Dedifferentiated amniotic fluid mesenchymal stem cell (primary cell): ENCODE data around the gene ALG9.
"Not testable (repeated sequence)": the region's sequence is repeated elsewhere in the genome, so short reads cannot be mapped to it uniquely, and the experiment has no call there.

Source experiments
- DNase-seq: peaks from one replicate; pipeline ENCODE4 v3.0.0-alpha.2; 2016; ENCODE audit errors: extremely low spot score

Gene ALG9

GRCh38 chr11:111870886-111871692 lies at the start of gene ALG9:
TSS of gene ALG9 (minus strand) at chr11:111871581. CDS start at chr11:111871482, 99 bp downstream.
- DNase-seq = peak; percentile 60

GRCh38 chr11:111920908-111921307 lies 49.5 kb upstream of the ALG9 start:
- no peak for DNase-seq

GRCh38 chr11:111918390-111919256 lies 47.2 kb upstream of the ALG9 start, which contains the start of gene C11orf52:
TSS of gene C11orf52 (plus strand) at chr11:111918913. CDS start at chr11:111918973, 60 bp downstream.
- no peak for DNase-seq

GRCh38 chr11:111917788-111918187 lies 46.4 kb upstream of the ALG9 start:
- no peak for DNase-seq

- no peak for DNase-seq
Measured at GRCh38 chr11:111917312-111917711, 45.9 kb upstream of the ALG9 start.

GRCh38 chr11:111916768-111917167 lies 45.4 kb upstream of the ALG9 start:
- no peak for DNase-seq

GRCh38 chr11:111913997-111914396 lies 42.6 kb upstream of the ALG9 start:
- DNase-seq = peak; percentile 77

GRCh38 chr11:111913031-111913861 lies 41.9 kb upstream of the ALG9 start:
- no peak for DNase-seq

- no peak for DNase-seq
Measured at GRCh38 chr11:111912535-111912934, 41.2 kb upstream of the ALG9 start, which contains the start of gene HSPB2. TSS of gene HSPB2 (plus strand) at chr11:111912734. CDS start at chr11:111912830, 96 bp downstream.

GRCh38 chr11:111911563-111912401 lies 40.4 kb upstream of the ALG9 start, which contains the start of gene CRYAB:
TSS of gene CRYAB (minus strand) at chr11:111911770. CDS start at chr11:111911724, 46 bp downstream.
- peak; percentile 95 for DNase-seq

GRCh38 chr11:111910676-111911562 lies 39.5 kb upstream of the ALG9 start:
- DNase-seq = no peak

- no peak for DNase-seq
Measured at GRCh38 chr11:111909378-111909777, 38.0 kb upstream of the ALG9 start.

- DNase-seq = no peak
Measured at GRCh38 chr11:111908639-111909305, 37.4 kb upstream of the ALG9 start.

GRCh38 chr11:111906680-111907079 lies 35.3 kb upstream of the ALG9 start:
- DNase-seq = no peak

- peak; percentile 68 for DNase-seq
Measured at GRCh38 chr11:111905411-111905810, 34.0 kb upstream of the ALG9 start.

- DNase-seq = no peak
Measured at GRCh38 chr11:111886844-111887243, 15.5 kb upstream of the ALG9 start.

- DNase-seq = no peak
Measured at GRCh38 chr11:111886032-111886431, 14.7 kb upstream of the ALG9 start.

GRCh38 chr11:111885053-111885452 lies 13.7 kb upstream of the ALG9 start:
- not testable (repeated sequence) for DNase-seq

GRCh38 chr11:111882202-111882601 lies 10.8 kb upstream of the ALG9 start:
- no peak for DNase-seq
